ENCODE results near the gene EIF3B.
"Not testable (repeated sequence)": the region's sequence is repeated elsewhere in the genome, so short reads cannot be mapped to it uniquely, and the experiment has no call there.

EIF3B gene

DNA sequence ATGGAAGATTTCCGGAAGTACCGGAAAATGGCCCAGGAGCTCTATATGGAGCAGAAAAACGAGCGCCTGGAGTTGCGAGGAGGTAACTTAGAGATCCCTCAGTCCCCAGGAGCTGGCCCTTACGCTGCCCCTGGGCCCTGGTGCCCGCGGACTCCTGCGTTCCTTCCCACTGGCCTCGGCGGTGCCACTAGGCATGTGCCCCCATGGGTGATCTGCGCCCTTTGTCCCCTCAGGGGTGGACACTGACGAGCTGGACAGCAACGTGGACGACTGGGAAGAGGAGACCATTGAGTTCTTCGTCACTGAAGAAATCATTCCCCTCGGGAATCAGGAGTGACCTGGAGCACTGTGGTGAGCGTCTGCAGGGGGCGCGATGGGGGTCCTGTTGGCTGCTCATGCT is 24.5 kb downstream of the EIF3B start:
- no peak for DNase-seq

DNA sequence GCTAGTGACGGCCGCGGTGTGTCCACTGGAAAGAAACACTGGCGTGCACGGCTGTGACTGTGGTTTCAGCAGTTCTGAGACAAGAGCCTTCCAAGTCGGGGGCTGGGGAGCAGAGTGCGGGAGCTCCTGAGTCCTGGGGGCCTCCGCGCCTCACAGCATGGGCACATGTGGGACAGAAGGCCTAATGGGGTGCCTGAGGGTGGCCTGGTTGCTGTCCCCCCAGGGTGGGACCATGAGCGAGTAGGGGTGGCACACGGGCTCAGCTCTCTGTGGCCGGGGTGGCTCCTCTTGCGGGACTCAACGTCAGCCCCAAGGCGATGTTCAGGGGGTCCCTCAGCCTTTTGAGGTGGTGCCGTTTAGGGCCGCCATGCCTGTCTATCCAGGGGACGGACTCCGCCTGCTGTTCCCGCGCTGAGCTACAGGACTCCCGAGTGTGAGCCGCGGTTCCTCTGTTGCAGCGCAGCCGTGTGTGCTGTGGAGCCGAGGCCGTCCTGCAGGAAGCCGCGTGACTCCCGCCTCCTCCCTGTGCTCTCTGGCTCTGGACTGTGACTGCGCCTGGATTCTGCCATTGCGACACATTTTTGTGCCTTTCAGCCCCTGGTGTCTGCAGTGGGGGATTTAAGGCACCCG is 25.3 kb downstream of the EIF3B start:
- no peak for DNase-seq

DNA sequence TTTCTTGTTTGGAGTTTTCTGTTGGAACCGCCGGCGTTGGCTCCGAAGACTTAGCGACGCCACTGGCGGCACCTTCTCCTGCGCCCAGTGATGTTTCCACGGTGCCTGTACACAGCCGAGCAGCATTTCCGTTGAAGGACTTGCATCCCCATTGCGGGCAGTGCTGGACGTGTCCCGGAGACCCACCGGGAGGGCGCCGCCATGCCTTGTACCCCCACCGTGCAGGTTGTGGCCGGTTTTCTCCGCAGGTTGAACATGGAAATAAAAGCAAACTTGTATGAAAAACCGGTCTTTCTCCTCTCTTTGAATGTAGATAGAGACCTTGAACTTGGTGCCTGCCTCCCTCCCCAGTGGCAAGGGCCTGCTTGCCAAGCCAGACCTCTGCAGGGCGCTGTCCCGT is 25.8 kb downstream of the EIF3B start:
- no peak for DNase-seq

DNA sequence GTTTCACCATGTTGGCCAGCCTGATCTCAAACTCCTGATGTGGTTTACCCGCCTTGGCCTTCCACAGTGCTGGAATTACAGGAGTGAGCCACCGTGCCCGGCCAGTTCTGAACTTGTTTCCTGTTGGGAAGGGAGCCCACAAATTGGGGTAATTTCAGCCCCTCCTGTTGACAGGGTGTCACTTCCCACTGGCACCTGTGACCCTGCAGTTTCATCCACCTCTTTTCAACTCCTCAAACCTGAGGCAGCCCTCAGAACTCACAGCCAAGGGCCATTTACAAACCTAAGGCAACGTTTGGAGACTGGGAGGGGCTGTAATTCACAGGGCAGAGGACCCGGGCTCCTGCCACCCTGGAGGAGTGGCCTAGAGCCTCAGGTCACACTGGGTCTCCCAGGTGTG is 26.6 kb downstream of the EIF3B start:
- DNase-seq = no peak

DNA sequence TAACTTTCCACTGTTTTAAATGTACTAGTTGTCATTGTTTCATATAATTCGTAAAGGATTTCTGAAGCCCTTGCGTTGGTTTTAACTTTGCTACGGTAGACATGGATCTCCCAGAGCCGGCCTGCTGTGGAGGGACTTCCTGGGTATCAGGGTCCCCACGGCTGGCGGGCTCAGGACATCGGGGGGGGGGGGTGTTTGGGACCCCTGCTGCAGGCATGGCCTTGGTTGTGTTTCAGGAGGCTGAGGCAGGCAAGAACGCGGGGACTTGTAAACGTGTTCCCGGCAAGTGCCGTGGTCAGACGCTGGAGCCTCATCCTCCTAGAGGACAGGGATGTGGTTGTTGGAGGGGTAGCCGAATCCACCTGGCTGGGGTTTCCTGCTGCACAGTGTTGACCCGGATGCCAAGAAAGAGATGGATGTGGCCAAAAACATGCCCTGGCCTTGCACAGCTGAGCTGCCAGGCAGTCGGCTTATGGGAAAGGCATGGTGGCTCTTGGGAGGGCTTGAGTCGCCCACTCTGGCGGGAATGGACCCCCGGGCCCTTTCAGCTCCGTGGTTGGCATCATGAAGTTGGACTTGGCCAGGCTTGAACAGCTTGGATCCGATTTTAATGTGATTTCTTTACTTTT is 27.4 kb downstream of the EIF3B start:
- no peak for DNase-seq

DNA sequence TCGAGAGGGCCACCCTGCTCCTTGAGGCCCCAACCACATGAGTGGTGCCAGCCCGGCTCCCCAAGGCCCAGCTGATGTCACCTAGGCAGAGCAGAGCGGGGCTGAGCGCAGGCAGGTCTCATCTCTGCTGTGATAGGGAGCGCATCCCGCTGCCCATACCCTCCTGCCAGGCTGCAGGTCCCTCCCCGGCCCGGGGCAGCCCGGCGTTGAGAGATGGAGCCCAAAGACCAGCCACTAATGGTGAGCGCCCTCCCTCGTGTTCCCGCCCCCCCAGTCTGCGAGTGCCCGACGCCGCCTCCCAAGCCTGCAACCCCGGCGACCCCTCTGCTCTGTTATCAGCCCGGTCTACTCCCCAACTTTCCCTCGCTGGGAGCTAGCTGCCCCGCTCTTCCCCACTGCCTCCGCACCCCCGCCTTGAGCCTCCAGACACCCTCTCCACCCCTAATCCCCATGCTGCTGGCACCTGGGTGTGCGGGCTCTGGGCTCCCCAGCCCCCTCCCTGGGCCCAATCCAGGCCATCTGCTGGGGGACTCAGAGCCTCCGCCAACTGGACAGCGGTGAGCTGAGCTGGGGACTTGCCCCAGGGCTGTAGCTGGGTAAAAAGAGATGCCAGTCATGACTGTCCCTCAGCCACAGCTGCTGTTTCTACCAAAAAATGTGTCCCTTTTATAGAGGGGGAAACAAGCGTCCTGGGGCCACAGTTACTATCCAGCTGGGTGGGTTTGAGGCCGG is 29.1 kb downstream of the EIF3B start:
- DNase-seq = no peak

DNA sequence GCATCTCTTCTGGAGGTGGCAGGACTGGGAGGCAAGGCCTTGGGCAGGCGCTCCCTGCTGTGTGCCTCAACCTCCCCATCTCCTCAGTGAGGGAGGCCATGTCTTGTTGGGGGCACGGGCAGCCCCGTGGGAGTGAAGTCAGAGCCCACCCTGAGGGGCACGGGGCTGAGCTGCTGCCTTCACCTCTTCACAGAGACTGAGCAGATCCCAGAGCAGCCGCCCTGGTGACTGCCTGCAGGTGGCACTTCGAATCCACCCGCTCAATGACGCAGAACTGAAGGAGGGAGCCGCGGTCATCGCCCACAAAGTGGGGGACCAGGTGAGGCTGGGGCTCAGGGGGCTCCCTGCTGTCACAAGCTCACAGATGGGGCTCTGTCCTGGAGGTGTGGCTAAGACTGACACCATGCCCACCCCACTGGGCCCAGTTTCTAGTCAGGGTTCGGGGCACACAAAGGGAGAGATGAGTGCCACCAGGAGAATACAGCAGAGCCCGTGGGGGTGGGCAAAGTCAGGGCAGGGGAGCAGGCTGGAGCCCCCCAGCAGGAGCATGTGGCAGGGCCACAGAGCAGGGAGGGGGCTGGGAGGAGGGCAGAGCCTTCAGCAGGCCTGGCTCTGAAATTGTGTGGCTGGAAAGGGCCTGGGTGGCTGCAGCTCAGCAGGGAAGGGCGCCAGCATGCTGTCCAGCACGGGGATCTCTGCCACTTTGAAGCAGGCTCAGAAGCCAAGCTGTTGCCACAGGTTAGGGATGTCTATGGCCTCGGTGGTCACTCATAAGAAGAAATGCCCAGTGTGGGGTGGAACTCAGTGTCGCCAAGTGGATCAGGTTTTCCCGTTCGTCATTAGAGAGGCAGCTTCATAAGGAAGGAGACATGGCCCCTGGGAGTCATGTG is 30.0 kb downstream of the EIF3B start:
- no peak for DNase-seq

DNA sequence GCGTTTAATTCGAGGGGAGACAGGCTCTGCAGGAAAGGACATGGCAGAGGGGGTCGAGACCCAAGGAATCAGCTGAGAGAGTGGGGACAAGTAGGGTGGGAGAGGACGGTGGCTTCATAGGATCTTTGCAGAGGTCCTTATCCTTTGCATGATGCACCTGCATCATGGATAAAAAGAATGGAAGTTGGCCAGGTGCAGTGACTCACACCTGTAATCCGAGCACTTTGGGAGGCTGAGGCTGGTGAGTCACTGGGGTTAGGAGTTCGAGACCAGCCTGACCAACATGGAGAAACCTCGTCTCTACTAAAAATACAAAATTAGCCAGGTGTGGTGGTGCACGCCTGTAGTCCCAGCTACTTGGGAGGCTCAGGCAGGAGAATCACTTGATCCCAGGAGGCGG is 31.5 kb downstream of the EIF3B start:
- DNase-seq = not testable (repeated sequence)

DNA sequence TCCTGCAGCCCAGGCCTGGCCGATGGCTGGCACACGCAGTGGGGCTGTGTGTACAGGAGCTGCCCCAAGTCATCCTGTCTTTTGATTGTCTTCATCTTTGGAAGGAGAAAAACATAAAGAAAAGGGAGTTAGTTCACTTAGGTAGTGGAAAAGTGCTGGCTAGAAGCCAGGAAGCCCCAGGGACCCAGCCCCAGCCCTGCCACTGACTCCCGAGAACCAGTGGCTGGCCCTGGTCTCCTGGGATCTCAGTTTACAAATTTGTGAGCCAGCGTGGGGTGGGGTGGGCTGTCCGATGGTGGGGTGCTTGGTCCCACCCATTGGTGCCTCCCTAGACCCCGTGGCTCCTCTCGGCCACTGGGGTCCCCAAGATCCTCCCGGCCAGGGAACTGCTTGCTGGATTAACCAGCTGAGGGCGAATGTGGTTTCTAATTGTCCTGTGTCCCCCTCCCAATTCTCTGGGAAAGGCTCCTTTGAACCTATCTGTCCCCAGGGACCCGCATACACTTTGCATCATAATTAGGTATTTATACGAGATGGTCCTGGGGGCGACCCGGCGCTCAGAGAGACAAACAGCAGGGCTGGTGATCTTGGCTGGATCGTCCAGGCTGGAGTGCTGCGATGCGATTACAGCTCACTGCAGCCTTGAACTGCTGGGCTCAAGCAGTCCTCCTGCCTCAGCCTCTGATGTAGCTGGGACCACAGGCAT is 32.5 kb downstream of the EIF3B start:
- DNase-seq = no peak

DNA sequence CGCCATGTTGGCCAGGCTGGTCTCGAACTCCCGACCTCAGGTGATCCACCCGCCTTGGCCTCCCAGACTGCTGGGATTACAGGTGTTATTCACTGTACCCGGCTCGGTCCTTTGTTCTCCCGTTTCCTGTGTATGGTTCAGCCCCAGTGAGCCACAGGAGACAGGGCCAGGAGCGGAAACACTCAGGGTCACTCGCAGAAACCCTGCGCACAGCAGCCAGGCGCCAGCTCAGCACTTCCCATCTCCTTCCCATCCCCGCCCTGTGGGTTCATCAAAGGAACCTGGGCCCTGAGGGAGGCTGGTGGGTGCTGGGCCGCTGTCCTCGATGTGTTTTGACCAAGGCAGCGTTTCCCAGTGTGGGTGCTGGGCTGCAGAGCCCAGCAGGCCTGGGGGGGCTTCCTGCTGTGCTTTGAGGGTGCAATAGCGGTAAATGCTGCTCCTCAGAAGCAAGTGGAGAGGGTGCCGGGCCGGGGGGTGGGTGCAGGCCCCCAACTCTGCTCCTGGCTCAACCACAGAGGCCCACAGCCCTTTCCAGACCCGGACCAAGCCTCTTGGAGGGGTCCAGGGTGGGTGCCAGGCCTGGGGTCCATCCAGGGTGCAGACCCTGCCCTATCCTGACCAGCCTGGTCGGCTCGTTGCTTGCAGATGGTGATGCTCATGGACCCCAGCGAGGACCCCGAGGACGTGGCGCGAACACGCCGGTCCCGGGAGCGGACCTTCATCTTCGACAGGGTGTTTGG is 33.4 kb downstream of the EIF3B start:
- DNase-seq = peak; percentile 23 to 33

DNA sequence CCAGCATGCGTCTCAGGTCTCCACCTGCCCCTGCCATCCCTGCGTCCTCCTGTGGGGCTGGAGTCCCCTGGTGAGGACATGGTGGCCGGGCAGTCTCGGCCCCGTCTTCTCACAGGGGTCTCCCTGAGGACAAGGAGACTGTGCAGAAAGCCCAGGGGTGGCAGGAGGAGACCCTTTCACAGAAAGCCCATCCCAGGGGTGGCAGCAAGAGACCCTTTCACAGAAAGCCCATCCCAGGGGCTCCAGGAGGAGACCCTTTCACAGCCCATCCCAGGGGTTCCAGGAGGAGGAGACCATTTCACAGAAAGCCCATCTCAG is 34.0 kb downstream of the EIF3B start:
- DNase-seq = no peak

DNA sequence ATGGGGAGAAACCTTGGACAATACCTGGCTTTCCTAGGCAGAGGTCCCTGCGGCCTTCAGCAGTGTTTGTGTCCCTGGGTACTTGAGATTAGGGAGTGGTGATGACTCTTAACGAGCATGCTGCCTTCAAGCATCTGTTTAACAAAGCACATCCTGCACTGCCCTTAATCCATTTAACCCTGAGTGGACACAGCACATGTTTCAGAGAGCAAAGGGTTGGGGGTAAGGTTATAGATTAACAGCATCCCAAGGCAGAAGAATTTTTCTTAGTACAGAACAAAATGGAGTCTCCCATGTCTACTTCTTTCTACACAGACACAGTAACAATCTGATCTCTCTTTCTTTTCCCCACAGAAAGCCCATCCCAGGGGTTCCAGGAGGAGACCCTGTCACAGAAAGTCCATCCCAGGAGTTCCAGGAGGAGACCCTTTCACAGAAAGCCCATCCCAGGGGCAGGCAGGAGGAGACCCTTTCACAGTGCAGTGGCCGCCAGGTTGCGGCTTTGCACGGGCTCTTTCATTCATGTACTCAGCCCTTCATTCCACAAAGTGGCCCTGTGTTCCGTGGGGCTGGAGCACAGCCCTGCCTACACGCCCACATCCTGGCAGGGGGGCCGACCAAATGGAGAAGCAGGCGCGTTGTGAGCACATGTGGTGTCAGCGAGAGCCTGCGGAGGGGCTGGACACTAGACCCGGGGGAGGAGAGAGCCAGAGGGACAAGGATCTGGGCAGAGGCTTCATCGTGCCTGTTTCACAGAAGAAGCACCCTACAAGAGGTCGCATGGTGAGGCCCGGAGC is 35.6 kb downstream of the EIF3B start:
- not testable (repeated sequence) for DNase-seq

DNA sequence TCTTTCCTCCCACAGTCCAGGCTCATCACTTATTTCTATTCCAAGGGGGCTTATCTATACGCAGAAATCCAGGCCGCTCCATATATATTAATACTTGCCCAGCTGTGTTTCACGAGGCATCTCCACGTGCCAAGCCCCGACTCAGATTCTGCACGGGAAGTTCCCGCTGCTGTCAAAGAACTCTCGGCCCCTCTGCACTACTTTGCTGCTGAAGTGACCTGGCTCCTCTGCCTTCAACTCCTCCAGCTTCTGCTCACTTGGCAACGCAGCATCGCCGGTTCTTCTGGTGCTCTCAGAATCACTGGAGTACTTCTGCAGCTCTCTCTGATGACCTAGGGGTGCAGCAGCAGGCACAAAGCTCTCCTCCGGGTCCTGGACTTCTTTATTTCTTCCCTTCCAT is 39.1 kb downstream of the EIF3B start:
- no peak for DNase-seq

DNA sequence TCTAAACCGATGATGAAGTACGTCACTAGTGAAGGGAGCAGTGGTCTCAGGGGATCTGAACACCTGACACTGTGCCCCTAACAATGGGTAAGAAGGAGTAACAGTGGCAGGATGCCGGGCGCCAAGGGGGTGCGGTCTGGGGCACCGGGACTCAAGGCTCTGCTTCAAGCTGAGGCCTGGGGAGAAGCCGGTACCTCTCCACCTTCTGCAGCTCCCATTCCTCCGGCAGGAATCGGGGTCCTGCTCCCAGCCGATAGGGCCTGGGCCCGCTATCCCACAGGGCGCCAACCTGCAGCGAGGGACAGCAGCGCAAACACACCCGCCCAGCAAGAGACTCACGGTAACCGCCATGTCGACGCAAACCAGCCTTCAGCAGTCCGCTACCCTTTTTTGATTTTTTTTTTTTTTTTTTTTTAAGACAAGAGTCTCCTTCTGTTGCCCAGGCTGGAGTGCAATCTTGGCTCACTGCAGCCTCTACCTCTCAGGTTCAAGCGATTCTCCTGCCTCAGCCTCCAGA is 40.0 kb downstream of the EIF3B start:
- DNase-seq = no peak

DNA sequence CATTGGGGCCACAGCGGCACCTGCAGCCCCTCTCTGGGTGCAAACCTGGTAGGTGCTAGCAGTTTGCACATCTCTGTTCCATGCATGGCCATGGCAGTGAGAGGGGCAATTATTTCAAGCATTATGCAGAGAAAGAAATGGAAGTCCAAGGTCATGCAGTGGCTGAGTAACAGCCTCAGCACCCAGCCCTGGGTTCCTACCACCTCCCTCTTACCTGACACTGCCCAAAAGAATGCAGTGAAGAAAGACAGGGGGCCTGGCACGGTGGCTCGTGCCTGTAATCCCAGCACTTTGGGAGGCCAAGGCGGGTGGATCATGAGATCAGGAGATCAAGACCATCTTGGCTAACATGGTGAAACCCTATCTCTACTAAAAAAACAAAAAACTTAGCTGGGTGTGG is 43.9 kb downstream of the EIF3B start:
- DNase-seq = no peak

DNA sequence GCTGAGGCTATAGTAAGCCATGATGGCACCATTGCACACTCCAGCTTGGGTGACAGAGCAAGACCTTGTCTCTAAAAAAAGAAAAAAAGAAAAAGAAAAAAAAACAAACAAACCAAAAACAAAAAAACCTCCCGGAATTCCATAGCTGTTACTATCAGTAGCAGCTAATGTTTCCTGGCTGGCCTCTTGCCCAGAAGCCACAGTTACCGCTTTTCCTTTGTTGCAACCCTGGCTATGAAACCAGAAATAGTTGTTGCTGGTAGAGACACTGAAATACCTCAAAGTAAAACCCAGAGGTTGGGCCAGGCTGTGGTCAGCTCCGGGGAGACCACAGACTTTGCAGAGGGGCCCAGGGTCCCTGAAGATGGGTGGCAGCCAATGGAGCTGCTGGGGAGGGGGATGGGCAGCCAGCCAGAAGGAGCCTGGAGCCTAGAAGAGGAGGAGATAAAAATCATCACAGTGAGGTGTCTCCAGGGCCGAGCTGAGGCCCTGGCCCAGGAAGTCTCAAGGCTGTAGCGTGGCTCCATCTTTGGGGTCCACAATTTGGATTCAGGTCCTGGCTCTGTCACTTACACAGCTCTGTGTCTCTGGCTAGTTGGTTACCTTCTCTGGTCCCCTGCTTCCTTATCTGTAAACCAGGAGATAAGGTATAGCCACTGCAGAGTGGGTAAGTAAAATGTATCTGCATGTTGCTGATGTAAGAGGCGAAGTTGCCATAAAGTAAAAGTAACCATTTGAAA is 45.4 kb downstream of the EIF3B start:
- DNase-seq = peak; percentile 30 to 71

DNA sequence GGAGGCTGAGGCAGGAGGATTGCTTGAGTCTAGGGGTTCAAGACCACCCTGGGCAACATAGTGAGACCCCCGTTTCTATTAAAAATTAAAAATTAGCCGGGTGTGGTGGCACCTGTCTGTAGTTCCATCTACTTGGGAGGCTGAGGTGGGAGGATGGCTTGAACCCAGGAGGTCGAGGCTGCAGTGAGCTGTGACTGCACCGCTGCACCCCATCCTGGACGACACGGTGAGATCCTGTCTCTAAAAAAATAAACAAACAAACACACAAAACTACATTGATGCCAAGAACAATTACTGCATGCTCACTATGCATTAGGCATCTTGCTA is 48.0 kb downstream of the EIF3B start:
- no peak for DNase-seq

DNA sequence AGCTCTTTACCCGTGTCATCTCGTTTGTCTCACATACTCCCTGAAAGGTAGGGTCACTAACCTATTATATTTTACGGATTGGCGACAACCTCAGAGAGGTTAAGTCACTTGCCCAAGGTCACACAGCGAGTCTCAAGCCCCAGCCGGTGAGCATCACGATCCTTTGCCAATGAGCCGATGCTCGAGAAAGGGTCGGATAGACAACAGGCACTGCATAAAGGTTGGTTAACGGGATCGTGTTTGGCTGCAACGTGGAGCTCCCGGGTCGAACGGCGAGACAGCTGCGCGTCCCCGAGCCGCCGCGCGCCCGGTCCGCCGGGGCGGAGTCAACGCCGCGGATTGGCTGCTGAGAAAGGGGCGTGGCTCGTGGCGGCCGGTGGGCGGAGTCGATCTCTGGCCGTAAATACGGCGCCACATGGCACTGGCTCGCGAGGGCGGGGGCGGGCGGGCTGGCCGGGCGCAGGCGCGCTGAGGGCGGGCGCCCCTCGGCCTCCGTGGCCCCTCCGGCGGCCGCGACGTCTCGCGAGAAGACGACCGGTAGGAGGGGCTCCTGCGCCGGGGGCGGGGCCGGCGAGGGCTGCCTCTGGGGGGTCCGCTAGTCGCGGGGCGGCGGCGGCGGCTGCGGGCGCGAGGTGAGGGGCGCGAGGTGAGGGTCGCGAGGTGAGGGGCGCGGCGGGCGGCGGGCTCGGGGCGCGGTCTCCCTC is 48.5 kb downstream of the EIF3B start, which contains the start of gene CHST12:
TSS of gene CHST12 (plus strand) at position 598 of the 704 bp plus-strand sequence. CDS start 29,029 bp downstream, outside the sequence.
- DNase-seq = peak; percentile 92 to 95
